Neural cell (in vitro differentiated cells): ENCODE data around the gene RGS5. TPM values are rescaled to one million over a fixed set of nuclear protein-coding genes. Genes with fewer than 3 reads are reported as not detected.

ENCODE experiments used
- H2AFZ ChIP-seq: fragments of 200-600, 300-800 bp; sonication (generic), shearing (Covaris generic); 2 replicates; pipeline ENCODE4 v1.6.0; 2014; ENCODE audit warnings: low read depth, mild to moderate bottlenecking, antibody characterized with exemption, low read length, moderate library complexity
- H3F3A ChIP-seq: fragments of 200-600 bp; shearing (Covaris generic); 2 replicates; pipeline ENCODE4 v1.6.1; 2016; ENCODE audit warnings: mild to moderate bottlenecking, moderate library complexity, mixed read lengths, antibody characterized with exemption, low read length; ENCODE audit not compliant: insufficient read depth, poor library complexity, severe bottlenecking
- H3K27ac ChIP-seq: fragments of 200-600, 300-800 bp; sonication (generic), shearing (Covaris generic); 2 replicates; pipeline ENCODE4 v1.5.1; 2014; ENCODE audit warnings: mild to moderate bottlenecking, low read length, moderate library complexity
- H3K27me3 ChIP-seq: fragments of 300-800, 200-600 bp; sonication (generic), shearing (Covaris generic); 2 replicates; pipeline ENCODE4 v1.6.0; 2014; ENCODE audit warnings: mild to moderate bottlenecking, low read depth, low read length, moderate library complexity; ENCODE audit not compliant: insufficient read depth
- H3K36me3 ChIP-seq: fragments of 300-800, 200-600 bp; sonication (generic), shearing (Covaris generic); 2 replicates; pipeline ENCODE4 v1.5.1; 2014; ENCODE audit warnings: mild to moderate bottlenecking, antibody characterized with exemption, low read length, moderate library complexity; ENCODE audit not compliant: insufficient read depth
- H3K4me2 ChIP-seq: fragments of 300-800, 200-600 bp; sonication (generic), shearing (Covaris generic); 2 replicates; pipeline ENCODE4 v1.6.0; 2014; ENCODE audit warnings: mild to moderate bottlenecking, low read length
- H3K4me3 ChIP-seq: fragments of 300-800, 200-600 bp; sonication (generic), shearing (Covaris generic); 2 replicates; pipeline ENCODE4 v1.5.1; 2014; ENCODE audit warnings: mild to moderate bottlenecking, low read length, moderate library complexity
- H3K79me2 ChIP-seq: fragments of 200-600 bp; shearing (Covaris generic); replicated peaks from 2 replicates; pipeline ENCODE4 v1.6.0; 2014; ENCODE audit warnings: mild to moderate bottlenecking, low read length, moderate library complexity; ENCODE audit not compliant: insufficient read depth
- H3K9ac ChIP-seq: fragments of 300-800, 200-600 bp; sonication (generic), shearing (Covaris generic); 2 replicates; pipeline ENCODE4 v1.6.1; 2016; ENCODE audit warnings: mild to moderate bottlenecking, low read length, mixed read lengths
- H3K9me2 ChIP-seq: fragments of 200-600 bp; shearing (Covaris generic); 2 replicates; pipeline ENCODE4 v1.6.1; 2016; ENCODE audit warnings: mild to moderate bottlenecking, low read length, mixed read lengths; ENCODE audit not compliant: insufficient read depth
- H3K9me3 ChIP-seq: fragments of 200-600, 300-800 bp; sonication (generic), shearing (Covaris generic); 2 replicates; pipeline ENCODE4 v1.6.1; 2016; ENCODE audit warnings: mild to moderate bottlenecking, mixed run types, low read length, moderate library complexity, mixed read lengths
- H4K20me1 ChIP-seq: fragments of 200-600 bp; shearing (Covaris generic); 2 replicates; pipeline ENCODE4 v1.6.1; 2016; ENCODE audit warnings: mild to moderate bottlenecking, mixed run types; ENCODE audit not compliant: insufficient read depth
- CTCF ChIP-seq: fragments of 450-650 bp; IDR thresholded peaks from 2 replicates; pipeline ENCODE4 v1.5.1; 2014; ENCODE audit warnings: antibody characterized with exemption, mild to moderate bottlenecking, moderate library complexity; ENCODE audit not compliant: poor library complexity, severe bottlenecking
- EP300 ChIP-seq: fragments of 450-650 bp; conservative IDR thresholded peaks from 2 replicates; pipeline ENCODE4 v1.6.1; 2014; ENCODE audit warnings: antibody characterized with exemption, mild to moderate bottlenecking, moderate library complexity; ENCODE audit not compliant: poor library complexity, severe bottlenecking
- EZH2 ChIP-seq: fragments of 200-600, 300-800 bp; shearing (Covaris generic), sonication (generic); IDR thresholded peaks from 2 replicates; pipeline ENCODE4 v1.6.1; 2014; ENCODE audit warnings: antibody characterized with exemption, low read length, borderline replicate concordance, mild to moderate bottlenecking; ENCODE audit not compliant: insufficient read depth, poor library complexity, severe bottlenecking
- MXI1 ChIP-seq: fragments of 450-650 bp; conservative IDR thresholded peaks from 2 replicates; pipeline ENCODE4 v1.6.1; 2014; ENCODE audit warnings: antibody characterized with exemption, mild to moderate bottlenecking; ENCODE audit not compliant: poor library complexity, severe bottlenecking
- POLR2AphosphoS5 ChIP-seq: IDR thresholded peaks from 2 replicates; pipeline ENCODE4 v1.6.1; 2012
- RAD21 ChIP-seq: fragments of 450-650 bp; conservative IDR thresholded peaks from 2 replicates; pipeline ENCODE4 v1.6.1; 2014; ENCODE audit warnings: antibody characterized with exemption, mild to moderate bottlenecking, moderate library complexity
- REST ChIP-seq: IDR thresholded peaks from 2 replicates; pipeline ENCODE4 v1.6.1; 2012; ENCODE audit warnings: borderline replicate concordance
- SMC3 ChIP-seq: fragments of 450-650 bp; conservative IDR thresholded peaks from 2 replicates; pipeline ENCODE4 v1.6.1; 2014; ENCODE audit warnings: antibody characterized with exemption, mild to moderate bottlenecking, moderate library complexity; ENCODE audit not compliant: poor library complexity
- TAF1 ChIP-seq: IDR thresholded peaks from 2 replicates; pipeline ENCODE4 v1.6.1; 2012; ENCODE audit warnings: low read depth
- polyA plus RNA-seq: library from polyadenylated mRNA; depleted of rRNA; stranded (reverse); fragments of >200 nt; gene quantifications from 2 replicates; pipeline ENCODE4 v1.2.3, GENCODE V29; 2014

Gene RGS5
- polyA plus RNA-seq, 1 donor from 2014 or later, result 6.5 TPM

- Histone ChIP-seq H3F3A (no peaks in the 10 kb centered on the region), H4K20me1 (no peaks in the 10 kb centered on the region), H3K27me3 (no peaks in the 10 kb centered on the region), H3K9me2 (no peaks in the 10 kb centered on the region), H3K79me2 (no peaks in the 10 kb centered on the region), H3K4me3 (no peak overlapping the region), H3K36me3 (no peaks in the 10 kb centered on the region), H3K9ac (no peak overlapping the region), H3K4me2 (no peak overlapping the region), H3K27ac (no peak overlapping the region), H2AFZ (no peak overlapping the region), H3K9me3 (no peaks in the 10 kb centered on the region)
- no peak for TF ChIP-seq RAD21
- TF ChIP-seq SMC3, result no peak
- no peak for TF ChIP-seq CTCF
- no peak for TF ChIP-seq TAF1
- no peak for TF ChIP-seq POLR2AphosphoS5
- no peak for TF ChIP-seq REST
These were observed 6.8 kb downstream of the RGS5 start for GRCh38 chr1:163195728-163196448.

- Histone ChIP-seq H3K4me2 (no peak overlapping the region), H2AFZ (no peak overlapping the region), H4K20me1 (no peaks in the 10 kb centered on the region), H3K9ac (no peak overlapping the region), H3K27me3 (no peaks in the 10 kb centered on the region), H3K9me2 (no peaks in the 10 kb centered on the region), H3K79me2 (no peaks in the 10 kb centered on the region), H3F3A (no peaks in the 10 kb centered on the region), H3K36me3 (no peaks in the 10 kb centered on the region), H3K9me3 (no peaks in the 10 kb centered on the region), H3K4me3 (no peak overlapping the region), H3K27ac (no peak overlapping the region)
- TF ChIP-seq MXI1 (no peak), SMC3 (no peak), CTCF (no peak), REST (no peak), POLR2AphosphoS5 (no peak), EP300 (no peak), EZH2 (no peak), RAD21 (no peak), TAF1 (no peak)
These were observed 11.4 kb downstream of the RGS5 start for GRCh38 chr1:163191301-163191700.
